ENCODE measurements around the gene PHF12. TPM values are rescaled to one million over a fixed set of nuclear protein-coding genes. Genes with fewer than 3 reads are reported as not detected.

PHF12 gene
- total and polyA plus RNA-seq, 7 donors, result 6.9 to 54.3 (median 39.1) TPM

DNA sequence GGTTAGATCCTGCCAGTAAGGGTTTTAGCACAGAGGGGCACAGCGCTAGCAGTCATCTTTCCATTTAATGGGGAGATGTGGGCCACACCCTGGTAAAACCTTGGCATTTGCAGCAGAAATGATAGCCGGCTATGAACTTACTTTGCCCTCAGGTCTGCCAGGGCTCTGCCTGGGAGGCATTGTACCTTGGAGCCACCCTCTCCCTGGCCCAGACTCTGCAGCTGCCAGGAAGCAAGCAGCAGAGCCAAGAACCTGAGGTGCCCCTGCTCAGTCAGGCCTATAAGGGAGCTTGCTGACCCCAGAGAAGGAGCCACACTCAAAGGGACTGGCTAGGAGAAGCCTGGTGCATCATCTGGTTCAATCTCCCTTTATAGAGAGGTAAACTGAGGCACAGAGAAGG lies 23.7 kb upstream of the PHF12 start:
- intact Hi-C loops (cut with DNase I), result no loop called here
- H3K9me3 ChIP-seq, result no peaks in the 10 kb centered on the region
- WGBS, 2 donors, result 59 to 85% methylated on average over 2 of the region's 2 CpGs
- no peaks in the 10 kb centered on the region for H3K27me3 ChIP-seq
- H3K27ac ChIP-seq, result no peak overlapping the region
- TF ChIP-seq POLR2AphosphoS5 (IDR thresholded peaks at IDR 0.05) (no peak), EP300 (IDR thresholded peaks at IDR 0.05) (no peak), POLR2A (IDR thresholded peaks at IDR 0.05) (no peak)
- TF ChIP-seq, protein P1, sequence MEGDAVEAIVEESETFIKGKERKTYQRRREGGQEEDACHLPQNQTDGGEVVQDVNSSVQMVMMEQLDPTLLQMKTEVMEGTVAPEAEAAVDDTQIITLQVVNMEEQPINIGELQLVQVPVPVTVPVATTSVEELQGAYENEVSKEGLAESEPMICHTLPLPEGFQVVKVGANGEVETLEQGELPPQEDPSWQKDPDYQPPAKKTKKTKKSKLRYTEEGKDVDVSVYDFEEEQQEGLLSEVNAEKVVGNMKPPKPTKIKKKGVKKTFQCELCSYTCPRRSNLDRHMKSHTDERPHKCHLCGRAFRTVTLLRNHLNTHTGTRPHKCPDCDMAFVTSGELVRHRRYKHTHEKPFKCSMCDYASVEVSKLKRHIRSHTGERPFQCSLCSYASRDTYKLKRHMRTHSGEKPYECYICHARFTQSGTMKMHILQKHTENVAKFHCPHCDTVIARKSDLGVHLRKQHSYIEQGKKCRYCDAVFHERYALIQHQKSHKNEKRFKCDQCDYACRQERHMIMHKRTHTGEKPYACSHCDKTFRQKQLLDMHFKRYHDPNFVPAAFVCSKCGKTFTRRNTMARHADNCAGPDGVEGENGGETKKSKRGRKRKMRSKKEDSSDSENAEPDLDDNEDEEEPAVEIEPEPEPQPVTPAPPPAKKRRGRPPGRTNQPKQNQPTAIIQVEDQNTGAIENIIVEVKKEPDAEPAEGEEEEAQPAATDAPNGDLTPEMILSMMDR (IDR thresholded peaks at IDR 0.05), result no peak
- H3K4me1 ChIP-seq, result no peaks in the 10 kb centered on the region
- no peak for DNase-seq
- no peaks in the 10 kb centered on the region for H3K36me3 ChIP-seq
- H3K4me3 ChIP-seq, result no peak overlapping the region

DNA sequence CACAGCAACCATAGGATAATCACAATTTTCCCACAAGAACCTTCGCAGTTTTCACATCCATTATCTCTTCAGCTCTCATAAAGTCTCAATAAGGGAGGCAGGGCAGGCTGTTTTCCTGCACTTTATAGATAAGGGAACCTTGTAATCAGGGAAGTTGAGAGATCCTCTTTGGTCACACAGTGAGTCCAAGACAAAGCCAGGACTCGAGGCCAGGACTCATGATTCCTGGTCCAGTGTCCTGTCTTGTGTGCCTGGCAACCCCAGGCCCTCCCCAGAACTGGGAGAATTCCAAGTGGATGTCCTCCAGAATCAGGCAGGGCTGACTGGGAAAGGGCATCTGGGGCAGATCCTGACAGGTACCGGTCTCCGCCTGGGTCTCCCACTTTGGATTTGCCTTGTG lies 23.1 kb upstream of the PHF12 start:
- TF ChIP-seq EP300 (IDR thresholded peaks at IDR 0.05) (no peak), POLR2A (IDR thresholded peaks at IDR 0.05) (no peak), POLR2AphosphoS5 (IDR thresholded peaks at IDR 0.05) (no peak)
- TF ChIP-seq, protein P1 (IDR thresholded peaks at IDR 0.05), result no peak
- intact Hi-C loops (cut with DNase I), result no loop called here
- no peaks in the 10 kb centered on the region for H3K9me3 ChIP-seq
- H3K4me1 ChIP-seq, result no peaks in the 10 kb centered on the region
- no peaks in the 10 kb centered on the region for H3K36me3 ChIP-seq
- no peak overlapping the region for H3K27ac ChIP-seq
- H3K27me3 ChIP-seq, result no peaks in the 10 kb centered on the region
- H3K4me3 ChIP-seq, result no peak overlapping the region
- 65 to 84% methylated on average over 4 of the region's 4 CpGs for WGBS, 2 donors
- no peak for DNase-seq

DNA sequence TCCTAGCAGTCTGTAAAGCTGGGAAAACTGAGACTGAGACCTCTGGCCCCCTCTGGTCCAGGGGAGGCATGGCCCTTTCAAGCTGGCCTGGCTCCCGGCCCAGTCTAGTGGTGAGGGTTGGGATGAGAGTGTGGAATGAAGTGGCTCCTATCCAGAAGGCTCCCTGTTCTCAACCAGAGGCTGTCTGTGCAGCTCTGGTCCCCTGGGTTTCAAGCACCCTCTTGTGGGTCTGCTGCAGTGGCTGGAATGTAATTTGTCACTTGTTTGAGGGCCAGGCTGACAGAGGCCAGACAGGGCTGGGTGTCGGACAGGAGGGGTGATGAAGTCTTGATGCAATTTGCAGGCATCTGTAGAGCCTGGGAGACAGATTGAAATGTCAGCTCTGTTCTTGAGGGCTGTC lies 22.1 kb upstream of the PHF12 start:
- H3K36me3 ChIP-seq, result no peaks in the 10 kb centered on the region
- no peaks in the 10 kb centered on the region for H3K27me3 ChIP-seq
- intact Hi-C loops (cut with DNase I), result no loop called here
- DNase-seq, result no peak
- no peaks in the 10 kb centered on the region for H3K9me3 ChIP-seq
- no peak overlapping the region for H3K4me3 ChIP-seq
- no peaks in the 10 kb centered on the region for H3K4me1 ChIP-seq
- no peak overlapping the region for H3K27ac ChIP-seq
- TF ChIP-seq EP300 (IDR thresholded peaks at IDR 0.05) (no peak), POLR2A (IDR thresholded peaks at IDR 0.05) (no peak), POLR2AphosphoS5 (IDR thresholded peaks at IDR 0.05) (no peak)
- TF ChIP-seq, protein P1 (IDR thresholded peaks at IDR 0.05), result no peak
- 80% methylated on average over 2 of the region's 2 CpGs for WGBS, 2 donors

DNA sequence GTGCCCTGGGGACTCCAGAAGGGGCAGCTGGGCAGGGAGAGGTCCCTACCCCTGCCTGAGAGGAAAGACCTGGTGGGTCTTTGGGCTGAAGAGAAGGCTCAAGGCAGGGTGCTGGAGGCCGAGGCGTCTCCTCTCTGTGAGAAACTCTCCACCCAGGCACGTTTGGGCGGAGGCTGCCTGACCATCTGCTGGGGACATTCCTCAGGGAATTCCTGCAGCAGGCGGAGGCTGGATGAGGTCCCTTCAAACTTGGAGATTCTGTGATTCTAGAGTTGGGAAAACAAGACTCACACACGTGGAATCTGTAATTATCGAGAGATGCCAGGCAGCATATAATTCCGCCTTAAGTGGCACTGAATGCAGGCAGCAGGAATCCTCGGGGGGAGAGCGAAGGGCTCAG lies 21.1 kb upstream of the PHF12 start:
- intact Hi-C loops (cut with DNase I), result no loop called here

DNA sequence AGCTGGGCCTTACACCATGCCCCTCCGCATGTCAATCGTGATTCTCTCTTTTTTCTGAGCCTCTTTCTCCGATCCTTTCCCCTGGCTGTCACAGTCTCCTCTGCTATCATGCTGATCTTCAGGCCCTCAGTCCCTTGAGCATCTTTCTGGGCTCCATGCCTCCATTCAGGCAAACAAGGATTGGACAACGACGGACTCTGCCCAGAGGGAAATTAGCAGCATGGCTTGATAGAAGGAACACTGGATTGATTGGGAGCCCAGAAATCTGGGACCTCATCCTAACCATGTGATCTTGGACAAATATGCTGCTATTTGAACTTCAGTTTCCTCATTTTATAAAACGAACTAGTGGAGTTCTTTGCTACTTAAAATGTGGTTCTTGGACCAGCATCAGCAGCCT lies 19.6 kb upstream of the PHF12 start:
- DNase-seq, result no peak
- H3K4me1 ChIP-seq, result no peaks in the 10 kb centered on the region
- H3K27me3 ChIP-seq, result no peaks in the 10 kb centered on the region
- no peak for TF ChIP-seq EP300 (IDR thresholded peaks at IDR 0.05)
- no peak for TF ChIP-seq POLR2A (IDR thresholded peaks at IDR 0.05)
- TF ChIP-seq, protein P1 (IDR thresholded peaks at IDR 0.05), result no peak
- no peak for TF ChIP-seq POLR2AphosphoS5 (IDR thresholded peaks at IDR 0.05)
- intact Hi-C loops (cut with DNase I), result no loop called here
- 63 to 71% methylated on average over 6 of the region's 6 CpGs for WGBS, 2 donors
- H3K9me3 ChIP-seq, result no peaks in the 10 kb centered on the region
- H3K36me3 ChIP-seq, result no peaks in the 10 kb centered on the region
- no peak overlapping the region for H3K4me3 ChIP-seq
- no peak overlapping the region for H3K27ac ChIP-seq

More for the DNA sequence above, 21.1 kb upstream of the PHF12 start:
- H3K27me3 ChIP-seq, result no peaks in the 10 kb centered on the region
- no peaks in the 10 kb centered on the region for H3K9me3 ChIP-seq
- H3K27ac ChIP-seq, result no peak overlapping the region
- no peak for DNase-seq
- H3K36me3 ChIP-seq, result no peaks in the 10 kb centered on the region
- 64 to 71% methylated on average over 10 of the region's 10 CpGs for WGBS, 2 donors
- H3K4me1 ChIP-seq, result no peaks in the 10 kb centered on the region
- H3K4me3 ChIP-seq, result no peak overlapping the region
- TF ChIP-seq POLR2AphosphoS5 (IDR thresholded peaks at IDR 0.05) (no peak), POLR2A (IDR thresholded peaks at IDR 0.05) (no peak), EP300 (IDR thresholded peaks at IDR 0.05) (no peak)
- TF ChIP-seq, protein P1 (IDR thresholded peaks at IDR 0.05), result no peak

All from sigmoid colon (tissue), 7 donors.